H1 (cell line): ENCODE measurements around the gene USP10. TPM values are rescaled to one million over a fixed set of nuclear protein-coding genes. Genes with fewer than 3 reads are reported as not detected.

Experiments used
- CTCF ChIA-PET: fragments of 300-600 bp; sonication (Branson Sonifier 250); formaldehyde crosslinking; loops from one replicate; lab custom pipeline; 2021; ENCODE audit not compliant: partially characterized antibody; lab: Charles Lee
- POLR2A ChIA-PET: fragments of 300-600 bp; sonication (Branson Sonifier 250); formaldehyde crosslinking; loops from one replicate; lab custom pipeline; 2021; ENCODE audit warnings: inconsistent platforms; ENCODE audit not compliant: partially characterized antibody; lab: Charles Lee
- DNase-seq, 2 experiments: peaks; one replicate each; pipeline versions ENCODE4 v3.0.0 to v3.0.0-alpha.2; 2010 to 2022; ENCODE audit warnings: low spot score in 2 of 2, low read depth in 1 of 2, mixed read lengths in 1 of 2
- FAIRE-seq: peaks from 2 replicates; lab custom pipeline; 2011; peaks lifted over from hg19 to GRCh38; lab: Jason Lieb, UNC
- H2AFZ ChIP-seq: 2 replicates; pipeline ENCODE4 v1.8.1; 2012; ENCODE audit warnings: low read length, inconsistent platforms
- H2AK5ac ChIP-seq: 2 replicates; pipeline ENCODE4 v1.6.1; 2013; ENCODE audit warnings: low read depth, low read length
- H2BK120ac ChIP-seq: replicated peaks from 2 replicates; pipeline ENCODE3; 2013; ENCODE audit warnings: low read depth, low read length, inconsistent platforms
- H2BK12ac ChIP-seq: 2 replicates; pipeline ENCODE4 v1.6.1; 2013; ENCODE audit warnings: low read depth, low read length
- H2BK15ac ChIP-seq: 2 replicates; pipeline ENCODE4 v1.6.1; 2013; ENCODE audit warnings: low read length
- H2BK20ac ChIP-seq: 2 replicates; pipeline ENCODE4 v1.6.1; 2013; ENCODE audit warnings: low read length
- H2BK5ac ChIP-seq: 2 replicates; pipeline ENCODE4 v1.6.1; 2013; ENCODE audit warnings: low read depth, low read length
- H3K14ac ChIP-seq: 2 replicates; pipeline ENCODE4 v1.6.1; 2013; ENCODE audit warnings: inconsistent platforms; ENCODE audit not compliant: insufficient read length
- H3K18ac ChIP-seq: 2 replicates; pipeline ENCODE4 v1.6.1; 2013; ENCODE audit warnings: low read length; ENCODE audit errors: extremely low read depth
- H3K23ac ChIP-seq: 2 replicates; pipeline ENCODE4 v1.6.1; 2013; ENCODE audit warnings: inconsistent platforms; ENCODE audit not compliant: insufficient read length
- H3K23me2 ChIP-seq: 2 replicates; pipeline ENCODE4 v1.6.1; 2013; ENCODE audit warnings: low read depth, low read length
- H3K27ac ChIP-seq: 2 replicates; pipeline ENCODE4 v1.6.1; 2011; ENCODE audit warnings: low read depth, low read length, inconsistent platforms
- H3K27me3 ChIP-seq, 4 experiments: replicated peaks in 1 of 4; 1 replicate in 1 of 4; 2 replicates in 3 of 4; pipeline versions ENCODE4 v1.6.1 to v1.8.1; 2011 to 2013; ENCODE audit warnings: low read length in 3 of 4, mild to moderate bottlenecking in 3 of 4, inconsistent platforms in 2 of 4, mixed read lengths in 2 of 4, moderate library complexity in 1 of 4; ENCODE audit not compliant: control insufficient read depth in 3 of 4, insufficient read depth in 3 of 4; ENCODE audit errors: extremely low read depth in 1 of 4
- H3K36me3 ChIP-seq, 4 experiments: 2 replicates each; pipeline versions ENCODE4 v1.6.1 to v1.8.1; 2011 to 2013; ENCODE audit warnings: mild to moderate bottlenecking in 4 of 4, low read length in 3 of 4, moderate library complexity in 2 of 4, control low read depth in 1 of 4, inconsistent platforms in 1 of 4; ENCODE audit not compliant: insufficient read depth in 4 of 4, control insufficient read depth in 2 of 4
- H3K4ac ChIP-seq: replicated peaks from 2 replicates; pipeline ENCODE3; 2013; ENCODE audit warnings: low read length, low read depth, mixed read lengths, inconsistent platforms; ENCODE audit not compliant: insufficient read length
- H3K4me1 ChIP-seq, 4 experiments: replicated peaks in 1 of 4; 1 replicate in 1 of 4; 2 replicates in 3 of 4; pipeline versions ENCODE4 v1.6.1 to v1.8.1; 2011 to 2013; ENCODE audit warnings: low read length in 3 of 4, inconsistent platforms in 2 of 4, mixed read lengths in 1 of 4; ENCODE audit not compliant: insufficient read depth in 4 of 4, control insufficient read depth in 3 of 4
- H3K4me2 ChIP-seq, 2 experiments: 2 replicates each; pipeline versions ENCODE4 v1.6.1 to v1.8.1; 2011 to 2013; ENCODE audit warnings: low read depth in 2 of 2, low read length in 2 of 2, control low read depth in 1 of 2, inconsistent platforms in 1 of 2, mild to moderate bottlenecking in 1 of 2; ENCODE audit not compliant: insufficient read depth in 1 of 2
- H3K4me3 ChIP-seq, 4 experiments: fragments of 200-600, 300-600 bp in 1 of 4; sonication (generic), shearing (Covaris generic), sonication (Bioruptor Twin) in 1 of 4; 2 replicates each; pipeline versions ENCODE4 v1.5.1 to v1.8.1; 2011 to 2016; ENCODE audit warnings: low read length in 4 of 4, low read depth in 3 of 4, control low read depth in 2 of 4, inconsistent platforms in 2 of 4, mild to moderate bottlenecking in 2 of 4, mixed read lengths in 1 of 4, moderate library complexity in 1 of 4; ENCODE audit not compliant: insufficient read depth in 2 of 4; ENCODE audit errors: extremely low read depth in 1 of 4
- H3K56ac ChIP-seq: replicated peaks from 2 replicates; pipeline ENCODE3; 2013; ENCODE audit warnings: low read depth, mild to moderate bottlenecking, mixed read lengths, low read length, inconsistent platforms; ENCODE audit not compliant: insufficient read length
- H3K79me1 ChIP-seq: 2 replicates; pipeline ENCODE4 v1.6.1; 2013; ENCODE audit warnings: low read depth, low read length, control low read depth
- H3K79me2 ChIP-seq, 2 experiments: 2 replicates each; pipeline versions ENCODE4 v1.6.1 to v1.8.1; 2012 to 2013; ENCODE audit warnings: low read length in 2 of 2, mild to moderate bottlenecking in 2 of 2, inconsistent platforms in 1 of 2; ENCODE audit not compliant: insufficient read depth in 2 of 2, control insufficient read depth in 1 of 2
- H3K9ac ChIP-seq, 4 experiments: replicated peaks in 1 of 4; 1 replicate in 1 of 4; 2 replicates in 3 of 4; pipeline versions ENCODE4 v1.6.1 to v1.8.1; 2011 to 2013; ENCODE audit warnings: low read depth in 3 of 4, low read length in 3 of 4, control low read depth in 2 of 4, mild to moderate bottlenecking in 2 of 4, moderate library complexity in 2 of 4, inconsistent platforms in 1 of 4; ENCODE audit errors: extremely low read depth in 1 of 4
- H3K9me3 ChIP-seq, 2 experiments: 2 replicates each; pipeline versions ENCODE4 v1.6.1 to v1.8.1; 2012 to 2013; ENCODE audit warnings: mild to moderate bottlenecking in 2 of 2, moderate library complexity in 2 of 2, control low read depth in 1 of 2, inconsistent platforms in 1 of 2, low read depth in 1 of 2, low read length in 1 of 2, mixed read lengths in 1 of 2; ENCODE audit not compliant: insufficient read depth in 2 of 2
- H4K20me1 ChIP-seq, 2 experiments: replicated peaks in 1 of 2; 2 replicates each; pipeline versions ENCODE3 to v1.8.1; 2011 to 2013; ENCODE audit warnings: inconsistent platforms in 2 of 2, low read length in 2 of 2, mild to moderate bottlenecking in 1 of 2; ENCODE audit not compliant: insufficient read depth in 2 of 2, control insufficient read depth in 1 of 2
- H4K5ac ChIP-seq: 2 replicates; pipeline ENCODE4 v1.6.1; 2013; ENCODE audit warnings: low read length, low read depth, mixed read lengths, inconsistent platforms; ENCODE audit not compliant: insufficient read length
- H4K8ac ChIP-seq: 2 replicates; pipeline ENCODE4 v1.8.0; 2013; ENCODE audit warnings: mild to moderate bottlenecking, moderate library complexity, low read length, inconsistent platforms; ENCODE audit not compliant: insufficient read depth; ENCODE audit errors: extremely low read depth
- H4K91ac ChIP-seq: replicated peaks from 2 replicates; pipeline ENCODE3; 2013; ENCODE audit warnings: low read length, mixed read lengths, inconsistent platforms; ENCODE audit not compliant: insufficient read length
- CBX5 ChIP-seq: fragments of 300-800, 300-1000 bp; sonication (generic); IDR thresholded peaks from 2 replicates; pipeline ENCODE4 v1.7.1; 2016; ENCODE audit warnings: antibody characterized with exemption, low read length, low read depth
- CTBP2 ChIP-seq: IDR thresholded peaks from 2 replicates; pipeline ENCODE4 v1.7.0; 2011; ENCODE audit warnings: borderline replicate concordance, mild to moderate bottlenecking, moderate library complexity, mixed read lengths, low read length; ENCODE audit not compliant: insufficient read depth, insufficient read length
- WGBS, 2 experiments: shearing (Covaris generic) in 1 of 2; methylation state at CpG; one replicate each; pipeline versions ENCODE4 v1.1.6 to v1.1.7; 2013 to 2015; ENCODE audit warnings: low lambda C conversion rate in 2 of 2, mixed read lengths in 2 of 2, inconsistent platforms in 1 of 2, low coverage in 1 of 2, missing lambda C conversion rate in 1 of 2; ENCODE audit not compliant: insufficient replicate concordance in 2 of 2, insufficient coverage in 1 of 2, insufficient read length in 1 of 2; ENCODE audit errors: extremely low coverage in 1 of 2, missing lambda C conversion rate in 1 of 2; 5-methylcytosine and 5-hydroxymethylcytosine counted together
- polyA plus RNA-seq, 7 experiments: library from polyadenylated mRNA; depleted of rRNA in 3 of 7; stranded (reverse) in 5 of 7; unstranded in 2 of 7; fragments of >200 nt in 5 of 7; fragments of 200-250 nt in 2 of 7; gene quantifications; 1 replicate in 5 of 7; 2 replicates in 1 of 7; 4 replicates in 1 of 7; pipeline versions ENCODE4 v1.2.1 to v1.2.3, GENCODE V29; 2011 to 2013; ENCODE audit warnings: missing spikeins in 2 of 7, mixed read lengths in 2 of 7
- total RNA-seq: library from RNA; stranded (reverse); fragmentation: NEBNext Ultra II Directional; extraction: Animal tissue kit (Norgen Biotek cat#: 25700); gene quantifications from 2 replicates; pipeline ENCODE4 v1.2.1, GENCODE V29; 2021

The USP10 gene
- total and polyA plus RNA-seq, 2 of the 8 experiments (the other 6 are each of a cell fraction or from before 2014, with no cell fraction given) = 171 to 195 TPM

GRCh38 chr16:84808826-84809225 is 109.0 kb downstream of the USP10 start:
- no peaks in the 10 kb centered on the region for H3K4me1 ChIP-seq
- H3K56ac ChIP-seq = no peak overlapping the region
- ChIA-PET POLR2A (interaction anchor here (0.7 kb wide), 1 partner anchor 11 kb away, joined by 3 read pairs; the partner anchor contains the start of gene CRISPLD2), CTCF (interaction anchor here (0.9 to 3.1 kb wide), 3 partner anchors 24 to 144 kb away, joined by 3 to 10 read pairs (median 3); no protein-coding TSS in a partner anchor)
- H3K23me2 ChIP-seq = no peaks in the 10 kb centered on the region
- H2BK12ac ChIP-seq = no peak overlapping the region
- H3K79me1 ChIP-seq = no peaks in the 10 kb centered on the region
- H4K20me1 ChIP-seq = peaks cover 0 to 2% of the 10 kb centered on the region in 2 experiments
- H3K4ac ChIP-seq = no peak overlapping the region
- H2BK5ac ChIP-seq = no peak overlapping the region
- no peaks in the 10 kb centered on the region for H3K79me2 ChIP-seq
- FAIRE-seq (no peak), DNase-seq (no peak)
- no peak overlapping the region for H3K4me2 ChIP-seq
- no peak overlapping the region for H3K9ac ChIP-seq
- H4K91ac ChIP-seq = no peak overlapping the region
- no peak overlapping the region for H2AFZ ChIP-seq
- H3K23ac ChIP-seq = no peak overlapping the region
- H3K9me3 ChIP-seq = no peaks in the 10 kb centered on the region; a peak in 2 of 4 replicates
- 93% methylated on average over 8 of the region's 8 CpGs; no CpG with 5 or more reads in 1 of the 2 experiments for WGBS, 2 experiments
- H4K5ac ChIP-seq = no peak overlapping the region
- no peak overlapping the region for H4K8ac ChIP-seq
- H3K27ac ChIP-seq = no peak overlapping the region
- peaks cover 0 to 4% (median 0%) of the 10 kb centered on the region in 4 experiments; a peak in 2 of 7 replicates for H3K27me3 ChIP-seq
- no peak overlapping the region for H2BK15ac ChIP-seq
- H2BK120ac ChIP-seq = no peak overlapping the region
- no peak overlapping the region for H3K14ac ChIP-seq
- H3K4me3 ChIP-seq = no peak overlapping the region
- H2BK20ac ChIP-seq = no peak overlapping the region
- H3K18ac ChIP-seq = no peak overlapping the region
- no peaks in the 10 kb centered on the region for H3K36me3 ChIP-seq
- H2AK5ac ChIP-seq = no peak overlapping the region
- TF ChIP-seq CTBP2 (no peak), CBX5 (no peak)
